HG03521 (cell line): ENCODE data around the gene PIK3CB.
"Not testable (repeated sequence)": the region's sequence is repeated elsewhere in the genome, so short reads cannot be mapped to it uniquely, and the experiment has no call there.

ENCODE experiments used
- ATAC-seq: cut with Tn5 transposase; IDR thresholded peaks from one replicate; pipeline ENCODE4 v1.9.1; 2021; ENCODE audit warnings: mild to moderate bottlenecking, moderate library complexity; ENCODE audit not compliant: unreplicated experiment

PIK3CB gene

GRCh38 chr3:138687236-138687635 lies 147.5 kb downstream of the PIK3CB start:
- no peak for ATAC-seq

GRCh38 chr3:138686771-138687221 lies 147.9 kb downstream of the PIK3CB start:
- ATAC-seq, result peak; percentile 99

- ATAC-seq, result no peak
These were observed 150.3 kb downstream of the PIK3CB start for GRCh38 chr3:138684396-138684795.

- no peak for ATAC-seq
These were observed 152.1 kb downstream of the PIK3CB start for GRCh38 chr3:138682648-138683047.

- ATAC-seq, result no peak
These were observed 153.1 kb downstream of the PIK3CB start for GRCh38 chr3:138681463-138682220.

DNA sequence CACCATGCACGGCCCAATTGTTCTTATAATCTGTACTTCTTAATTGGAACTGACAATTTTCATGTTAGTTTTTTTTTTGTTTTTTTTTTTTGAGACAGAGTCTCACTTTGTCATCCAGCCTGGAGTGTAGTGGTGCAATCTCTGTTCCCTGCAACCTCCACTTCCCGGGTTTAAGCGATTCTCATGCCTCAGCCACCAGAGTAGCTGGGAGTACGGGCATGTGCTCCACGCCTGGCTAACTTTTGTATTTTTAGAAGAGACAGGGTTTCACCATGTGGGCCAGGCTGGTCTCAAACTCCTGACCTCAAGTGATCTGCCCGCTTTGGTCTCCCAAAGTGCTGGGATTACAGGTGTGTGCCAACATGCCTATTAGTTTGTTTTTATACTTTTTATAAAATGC lies 153.8 kb downstream of the PIK3CB start:
- not testable (repeated sequence) for ATAC-seq

DNA sequence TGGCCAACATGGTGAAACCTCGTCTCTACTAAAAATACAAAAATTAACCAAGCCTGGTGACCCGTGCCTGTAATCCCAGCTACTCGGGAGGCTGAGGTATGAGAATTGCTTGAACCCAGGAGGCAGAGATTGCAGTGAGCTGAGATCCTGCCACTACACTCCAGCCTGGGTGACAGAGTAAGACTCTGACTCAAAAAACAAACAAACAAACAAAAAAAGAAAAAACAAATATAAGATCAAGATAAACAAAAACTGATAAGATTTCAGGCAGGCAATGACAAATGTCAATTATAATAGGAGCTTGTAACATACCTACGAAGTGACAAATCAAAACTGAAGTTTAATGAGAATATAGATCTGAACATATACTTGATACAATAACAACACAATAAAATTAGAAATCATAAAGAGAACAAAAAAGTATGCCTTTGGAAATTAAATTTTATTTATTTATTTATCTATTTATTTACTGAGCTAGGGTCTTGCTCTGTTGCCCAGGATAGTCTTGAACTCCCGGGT lies 155.8 kb downstream of the PIK3CB start:
- ATAC-seq, result no peak

DNA sequence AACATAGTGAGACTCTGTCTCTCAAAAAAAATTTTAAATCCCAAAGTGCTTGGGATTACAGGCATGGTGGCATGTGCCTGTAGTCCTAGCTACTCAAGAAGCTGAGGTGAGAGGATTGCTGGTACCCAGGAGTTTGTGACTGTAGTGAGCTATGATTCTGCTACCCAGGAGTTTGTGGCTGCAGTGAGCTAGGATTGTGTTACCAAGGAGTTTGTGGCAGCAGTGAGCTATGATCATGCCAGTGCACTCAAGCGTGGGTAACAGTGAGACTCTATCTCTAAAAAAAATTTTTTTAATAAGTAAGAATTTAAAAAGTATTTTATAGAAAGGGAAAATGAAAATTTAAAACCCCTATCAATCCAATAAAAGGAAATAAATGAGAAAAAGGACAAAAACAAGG lies 156.6 kb downstream of the PIK3CB start:
- ATAC-seq, result no peak

- no peak for ATAC-seq
These were observed 159.3 kb downstream of the PIK3CB start for GRCh38 chr3:138675393-138675792.

DNA sequence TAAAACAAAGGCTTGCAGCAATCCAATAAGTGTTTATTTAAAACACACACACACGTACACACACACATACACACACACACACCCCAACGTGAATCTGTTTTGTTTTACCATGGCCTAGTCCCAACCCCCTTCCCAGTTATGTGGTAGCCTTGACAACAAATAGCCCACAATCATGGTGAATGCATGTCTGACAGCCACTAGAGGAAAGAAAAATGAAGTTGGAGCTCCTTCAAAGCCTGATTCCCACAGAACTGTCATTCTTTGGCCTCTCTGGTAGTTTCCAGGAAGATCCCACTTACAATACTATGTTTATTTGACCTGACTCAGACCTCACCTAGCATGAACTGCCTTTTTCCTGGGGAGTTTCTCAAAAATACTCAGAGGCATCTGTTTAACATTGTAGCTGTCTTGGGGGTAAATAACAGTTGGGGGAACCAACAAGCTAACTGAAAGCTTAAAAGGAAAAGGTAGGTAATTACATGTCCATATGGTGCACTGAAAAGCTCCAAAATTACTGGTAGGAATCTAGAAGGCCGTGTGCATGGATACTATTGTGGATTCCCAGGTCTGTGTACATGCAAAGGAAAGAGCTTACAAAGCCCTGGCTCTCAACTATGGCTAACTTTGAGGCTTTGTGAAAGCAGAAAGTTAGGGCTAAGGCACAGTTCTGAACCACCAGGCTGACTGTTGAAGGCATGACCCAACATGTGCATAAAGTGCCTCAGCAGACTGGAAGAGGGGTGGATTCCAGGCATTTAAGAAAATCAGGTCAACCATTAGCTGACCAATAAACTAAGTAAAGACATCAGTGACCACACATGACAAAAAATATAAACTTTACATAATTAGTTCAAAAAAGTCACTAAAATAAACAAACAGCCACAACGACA lies 160.8 kb downstream of the PIK3CB start:
- no peak for ATAC-seq

DNA sequence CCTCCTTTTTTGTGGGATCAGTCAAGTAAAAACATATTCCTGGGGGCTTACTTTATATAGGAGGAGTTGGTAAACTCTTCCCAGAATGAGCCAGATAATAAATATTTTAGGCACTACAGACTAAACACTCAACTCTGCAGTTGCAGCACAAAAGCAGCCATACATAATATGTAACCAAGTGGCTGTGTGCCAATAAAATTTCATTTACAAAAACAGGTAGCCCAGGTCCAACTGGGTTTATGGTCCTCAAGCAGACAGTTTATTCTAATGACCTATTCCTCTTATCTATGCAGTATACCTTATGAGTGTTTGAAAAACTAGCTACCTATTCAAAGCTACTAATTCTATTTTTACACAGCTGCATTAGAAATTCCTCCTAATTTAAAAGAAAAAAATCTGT lies 164.3 kb downstream of the PIK3CB start:
- ATAC-seq, result no peak

GRCh38 chr3:138668107-138668506 lies 166.6 kb downstream of the PIK3CB start:
- ATAC-seq, result no peak

DNA sequence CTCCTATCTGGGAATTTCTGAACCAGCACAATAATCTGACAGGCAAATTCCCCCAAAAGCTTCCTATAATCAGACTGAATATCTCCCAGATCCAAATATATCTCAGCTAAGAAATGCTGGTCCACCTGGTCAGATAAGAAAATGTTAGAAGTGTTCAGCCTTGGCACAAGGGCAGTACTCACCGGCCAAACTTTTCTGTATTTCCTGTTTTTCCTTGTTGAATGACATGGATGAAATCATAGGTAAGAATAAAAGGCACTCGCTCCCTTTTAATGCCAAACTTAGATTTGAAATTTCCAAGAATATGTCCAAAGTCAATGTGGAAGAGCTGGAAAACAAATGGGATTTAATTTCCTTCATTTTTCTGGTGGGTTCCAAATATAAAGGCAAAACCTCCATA lies 177.2 kb downstream of the PIK3CB start:
- ATAC-seq, result no peak

GRCh38 chr3:138653567-138653966 lies 181.2 kb downstream of the PIK3CB start:
- ATAC-seq, result no peak

DNA sequence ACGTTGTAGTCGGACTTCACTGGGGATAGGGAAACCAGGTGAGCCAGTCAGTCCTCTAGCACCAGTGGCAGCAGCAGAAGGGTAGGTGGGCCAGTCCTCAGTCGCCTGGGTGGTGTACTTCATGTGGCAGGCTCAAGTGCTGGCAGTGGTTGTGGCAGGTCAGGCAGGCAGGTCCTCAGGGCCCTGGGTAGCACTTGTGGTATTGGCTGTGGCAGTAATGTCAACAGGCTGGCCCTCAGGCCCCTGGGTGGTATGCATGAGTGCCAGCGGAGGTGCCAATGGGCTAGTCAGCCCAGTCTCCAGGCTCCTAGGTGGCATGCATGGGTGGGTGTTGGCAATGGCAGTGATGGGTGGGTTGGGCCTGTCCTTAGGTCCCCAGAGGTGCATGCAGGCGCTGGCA lies 185.6 kb downstream of the PIK3CB start:
- no peak for ATAC-seq

DNA sequence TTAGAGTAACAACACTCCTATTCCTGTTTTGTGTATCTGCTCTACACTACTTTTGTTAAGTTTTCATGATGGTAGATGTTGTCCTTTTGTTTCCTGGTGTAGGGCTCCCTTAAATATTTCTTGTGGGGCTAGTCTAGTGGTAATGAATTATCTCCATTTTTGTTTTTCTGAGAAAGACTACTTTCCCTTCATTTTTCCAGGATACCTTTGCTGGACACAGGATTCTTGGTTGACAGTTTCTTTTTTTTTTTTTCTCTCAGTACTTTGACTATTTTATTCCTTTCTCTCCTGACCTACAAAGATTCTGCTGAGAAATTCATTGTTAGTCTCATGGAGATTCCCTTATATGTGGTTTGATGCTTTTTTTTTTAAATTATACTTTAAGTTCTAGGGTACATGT lies 188.2 kb downstream of the PIK3CB start:
- ATAC-seq, result no peak

DNA sequence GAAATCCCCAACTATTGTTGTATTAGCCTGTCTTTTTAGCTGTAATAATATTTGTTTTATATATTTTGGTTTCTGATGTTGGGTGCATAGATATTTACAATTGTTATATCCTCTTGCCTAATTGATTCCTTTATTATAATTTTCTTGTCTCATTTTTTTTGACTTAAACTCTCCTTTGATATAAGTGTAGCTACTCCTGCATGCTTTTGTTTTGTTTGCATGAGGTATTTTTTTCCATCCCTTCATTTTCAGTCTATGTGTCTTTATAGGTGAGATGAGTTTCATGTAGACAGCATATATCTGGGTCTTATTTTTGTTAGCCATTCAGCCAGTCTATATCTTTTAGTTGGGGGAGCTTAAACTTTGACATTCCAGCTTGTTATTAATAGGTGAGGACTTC lies 188.7 kb downstream of the PIK3CB start:
- ATAC-seq, result no peak

- no peak for ATAC-seq
These were observed 191.8 kb downstream of the PIK3CB start for GRCh38 chr3:138642927-138643253.

DNA sequence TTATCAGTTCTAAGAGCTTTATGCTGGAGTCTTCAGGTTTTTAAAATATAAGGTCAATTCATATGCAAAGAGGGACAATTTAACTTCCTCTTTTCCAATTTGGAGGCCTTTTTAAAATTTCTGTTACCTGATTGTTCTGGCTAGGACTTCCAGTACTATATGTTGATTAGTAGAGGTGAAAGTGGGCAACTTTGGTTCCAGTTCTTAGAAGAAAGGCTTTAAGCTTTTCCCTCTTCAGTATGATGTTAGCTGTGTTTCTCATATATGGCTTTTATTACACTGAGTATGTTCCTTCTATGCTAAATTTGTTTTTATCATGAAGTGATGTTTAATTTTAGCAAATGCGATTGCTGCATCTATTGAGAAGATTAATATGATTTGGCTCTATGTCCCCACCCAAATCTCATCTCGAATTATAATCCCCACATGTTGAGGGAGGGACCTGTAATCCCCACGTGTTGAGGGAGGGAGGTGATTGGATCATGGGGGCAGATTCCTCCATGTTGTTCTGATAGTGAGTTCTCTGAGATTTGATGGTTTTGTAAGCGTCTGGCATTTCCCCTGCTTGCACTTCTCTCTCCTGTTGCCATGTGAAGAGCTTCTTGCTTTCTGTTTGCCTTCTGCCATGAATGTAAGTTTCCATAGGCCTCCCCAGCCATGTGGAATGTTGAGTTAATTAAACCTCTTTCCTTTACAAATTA lies 192.4 kb downstream of the PIK3CB start:
- no peak for ATAC-seq

DNA sequence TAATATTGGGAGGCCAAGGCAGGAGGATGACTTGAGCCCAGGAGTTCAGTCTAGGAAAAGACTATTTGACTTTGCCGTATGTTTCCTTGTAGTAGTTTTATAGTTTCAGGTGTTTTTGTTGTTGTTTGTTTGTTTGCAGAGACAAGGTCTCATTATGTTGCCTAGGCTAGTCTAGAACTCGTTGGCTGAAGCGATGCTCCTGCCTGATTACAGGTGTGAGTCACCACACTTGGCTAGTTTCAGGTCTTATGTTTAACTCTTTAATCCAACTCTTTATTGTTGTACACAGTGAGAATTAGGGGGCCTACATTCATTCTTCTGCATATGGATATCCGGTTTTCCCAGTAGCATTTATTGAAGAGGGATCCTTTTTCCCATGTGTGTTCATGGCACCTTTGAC lies 194.2 kb downstream of the PIK3CB start:
- no peak for ATAC-seq

GRCh38 chr3:138638641-138639040 lies 196.1 kb downstream of the PIK3CB start:
- ATAC-seq, result no peak
